Brain microvascular endothelial cell (primary cell): ENCODE results near the gene PAX2.

ENCODE experiments used
- DNase-seq: peaks from one replicate; pipeline ENCODE4 v3.0.0-alpha.2; 2020
- H3K27ac ChIP-seq: fragments of 250-450 bp; sonication (Bioruptor Pico); 2 replicates; pipeline ENCODE4 v1.5.1; 2020; ENCODE audit warnings: mild to moderate bottlenecking, moderate library complexity
- H3K27me3 ChIP-seq: fragments of 250-450 bp; sonication (Bioruptor Pico); replicated peaks from 2 replicates; pipeline ENCODE4 v1.5.1; 2020; ENCODE audit warnings: mild to moderate bottlenecking
- H3K36me3 ChIP-seq: fragments of 250-450 bp; sonication (Bioruptor Pico); replicated peaks from 2 replicates; pipeline ENCODE4 v1.5.1; 2020; ENCODE audit warnings: mild to moderate bottlenecking
- H3K4me3 ChIP-seq: 2 replicates; pipeline ENCODE4 v1.5.1; 2011; ENCODE audit warnings: low read depth, mild to moderate bottlenecking, control low read depth, low read length, moderate library complexity
- in situ Hi-C: cut with HindIII; loops from 2 replicates; pipeline ENCODE4 v1.10.0; 2017; ENCODE audit warnings: low sequenced_read_pairs, low pct_ligation_motif_present
- TF ChIP-seq, protein P1 (sequence below): IDR thresholded peaks from 2 replicates; pipeline ENCODE4 v1.5.1; 2011; ENCODE audit warnings: low read depth, mild to moderate bottlenecking, moderate library complexity, low read length, control low read depth, inconsistent platforms; ENCODE audit errors: missing control alignments

The PAX2 gene

DNA sequence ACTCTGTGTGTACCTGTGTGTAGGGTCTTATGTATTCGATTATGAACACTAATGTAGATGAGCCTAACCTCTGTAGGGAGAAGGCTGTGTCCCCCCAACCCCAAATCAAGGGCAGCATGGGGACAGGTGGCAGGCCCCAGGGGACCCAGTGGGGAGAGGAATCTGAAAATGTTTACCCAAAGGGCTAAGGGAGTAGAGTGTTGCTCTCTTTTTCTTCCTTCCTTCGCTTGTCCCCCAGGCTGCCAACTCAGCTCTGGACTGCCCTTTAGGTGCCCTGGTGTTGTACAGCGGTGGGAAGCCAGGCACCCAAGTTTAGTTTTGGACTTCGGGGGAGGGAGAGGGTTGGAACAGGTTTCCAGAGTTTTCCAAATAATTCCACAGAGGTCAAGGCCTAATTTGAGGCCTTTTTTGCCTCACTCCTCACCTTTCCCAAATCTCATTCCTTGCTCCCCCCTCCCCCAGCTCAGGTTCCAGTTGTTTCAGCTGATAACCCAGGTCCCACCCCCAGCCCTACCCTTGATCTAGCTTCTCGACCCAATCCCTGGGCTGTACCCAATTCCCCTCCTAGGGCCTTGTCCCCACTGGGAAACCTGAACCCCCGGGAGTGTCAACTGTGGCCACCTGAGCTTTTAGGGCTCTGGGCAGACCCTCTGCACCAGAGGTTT lies 9.1 kb upstream of the PAX2 start:
- no peak overlapping the region for H3K27ac ChIP-seq
- H3K27me3 ChIP-seq, result peaks cover 93% of the 10 kb centered on the region
- no peak overlapping the region for H3K4me3 ChIP-seq
- DNase-seq, result no peak
- in situ Hi-C loops, result no loop called here
- no peaks in the 10 kb centered on the region for H3K36me3 ChIP-seq
- TF ChIP-seq, protein P1, sequence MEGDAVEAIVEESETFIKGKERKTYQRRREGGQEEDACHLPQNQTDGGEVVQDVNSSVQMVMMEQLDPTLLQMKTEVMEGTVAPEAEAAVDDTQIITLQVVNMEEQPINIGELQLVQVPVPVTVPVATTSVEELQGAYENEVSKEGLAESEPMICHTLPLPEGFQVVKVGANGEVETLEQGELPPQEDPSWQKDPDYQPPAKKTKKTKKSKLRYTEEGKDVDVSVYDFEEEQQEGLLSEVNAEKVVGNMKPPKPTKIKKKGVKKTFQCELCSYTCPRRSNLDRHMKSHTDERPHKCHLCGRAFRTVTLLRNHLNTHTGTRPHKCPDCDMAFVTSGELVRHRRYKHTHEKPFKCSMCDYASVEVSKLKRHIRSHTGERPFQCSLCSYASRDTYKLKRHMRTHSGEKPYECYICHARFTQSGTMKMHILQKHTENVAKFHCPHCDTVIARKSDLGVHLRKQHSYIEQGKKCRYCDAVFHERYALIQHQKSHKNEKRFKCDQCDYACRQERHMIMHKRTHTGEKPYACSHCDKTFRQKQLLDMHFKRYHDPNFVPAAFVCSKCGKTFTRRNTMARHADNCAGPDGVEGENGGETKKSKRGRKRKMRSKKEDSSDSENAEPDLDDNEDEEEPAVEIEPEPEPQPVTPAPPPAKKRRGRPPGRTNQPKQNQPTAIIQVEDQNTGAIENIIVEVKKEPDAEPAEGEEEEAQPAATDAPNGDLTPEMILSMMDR, result no peak

DNA sequence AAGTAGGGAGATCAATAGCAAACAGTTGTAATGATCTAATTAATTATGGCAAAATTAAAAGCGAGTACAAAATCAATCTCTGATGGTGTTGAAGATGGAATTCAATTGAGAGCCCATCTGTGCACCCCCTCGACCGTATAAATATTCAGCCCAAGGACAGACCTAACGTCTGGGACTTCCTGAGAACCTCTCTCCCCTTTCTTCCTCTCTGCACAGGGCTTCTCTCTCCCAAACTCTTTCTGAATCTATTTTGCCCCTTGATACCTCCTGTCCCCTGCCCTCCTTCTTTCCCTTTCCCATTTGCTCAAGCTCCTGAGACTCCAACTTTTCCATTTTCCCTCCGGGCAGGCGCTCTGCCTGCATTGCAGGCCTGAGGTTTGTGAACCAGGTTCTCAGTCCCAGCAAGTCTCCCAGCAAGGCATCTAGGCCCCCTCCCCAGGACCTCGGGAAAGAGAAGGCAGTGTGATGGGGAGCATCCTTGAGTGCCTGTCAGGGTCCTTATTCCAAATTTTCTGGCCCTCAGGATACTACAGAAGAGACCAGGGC lies 8.5 kb upstream of the PAX2 start:
- no peak overlapping the region for H3K4me3 ChIP-seq

DNA sequence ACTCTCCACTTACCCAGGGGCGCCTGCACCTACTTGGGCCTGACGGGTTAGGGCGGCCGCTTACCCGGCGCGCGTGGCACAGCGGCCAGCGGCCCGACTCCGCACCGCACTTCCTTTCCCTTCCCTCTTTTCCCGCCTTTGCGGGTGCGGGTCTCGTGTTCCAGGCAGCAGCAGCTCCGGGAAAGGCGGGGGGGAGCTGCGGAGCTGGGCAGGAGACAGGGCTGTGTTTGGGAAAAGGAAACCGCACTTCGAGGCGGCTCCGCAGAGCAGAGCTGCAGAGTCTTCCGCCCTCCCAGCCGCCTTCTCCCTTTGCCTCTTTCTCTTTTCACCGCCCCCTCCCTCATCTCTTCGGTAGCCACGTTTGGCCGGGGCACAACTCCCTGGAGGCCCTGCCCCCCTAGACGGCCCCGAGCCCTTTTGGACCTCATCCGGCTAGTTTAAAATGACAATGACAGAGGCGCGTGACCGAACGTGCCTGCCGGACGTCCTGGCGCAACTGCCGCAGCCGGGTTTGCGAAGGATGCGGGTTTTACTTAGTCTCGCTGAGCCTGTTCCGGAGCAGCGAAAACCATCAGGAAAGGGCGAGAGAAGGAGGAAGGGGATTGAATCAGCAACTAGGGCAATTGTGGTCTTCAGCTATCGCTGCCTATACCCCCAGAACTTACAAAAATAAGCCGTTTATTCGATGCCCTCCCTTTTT lies 7.9 kb upstream of the PAX2 start:
- Histone ChIP-seq H3K27ac (no peak overlapping the region), H3K4me3 (no peak overlapping the region), H3K27me3 (peaks cover 93% of the 10 kb centered on the region), H3K36me3 (no peaks in the 10 kb centered on the region)
- in situ Hi-C loops, result no loop called here
- TF ChIP-seq, protein P1, result no peak
- DNase-seq, result no peak

More for the DNA sequence above, 8.5 kb upstream of the PAX2 start:
- in situ Hi-C loops, result no loop called here
- TF ChIP-seq, protein P1, result no peak
- Histone ChIP-seq H3K27ac (no peak overlapping the region), H3K27me3 (peaks cover 93% of the 10 kb centered on the region), H3K36me3 (no peaks in the 10 kb centered on the region)
- DNase-seq, result no peak

DNA sequence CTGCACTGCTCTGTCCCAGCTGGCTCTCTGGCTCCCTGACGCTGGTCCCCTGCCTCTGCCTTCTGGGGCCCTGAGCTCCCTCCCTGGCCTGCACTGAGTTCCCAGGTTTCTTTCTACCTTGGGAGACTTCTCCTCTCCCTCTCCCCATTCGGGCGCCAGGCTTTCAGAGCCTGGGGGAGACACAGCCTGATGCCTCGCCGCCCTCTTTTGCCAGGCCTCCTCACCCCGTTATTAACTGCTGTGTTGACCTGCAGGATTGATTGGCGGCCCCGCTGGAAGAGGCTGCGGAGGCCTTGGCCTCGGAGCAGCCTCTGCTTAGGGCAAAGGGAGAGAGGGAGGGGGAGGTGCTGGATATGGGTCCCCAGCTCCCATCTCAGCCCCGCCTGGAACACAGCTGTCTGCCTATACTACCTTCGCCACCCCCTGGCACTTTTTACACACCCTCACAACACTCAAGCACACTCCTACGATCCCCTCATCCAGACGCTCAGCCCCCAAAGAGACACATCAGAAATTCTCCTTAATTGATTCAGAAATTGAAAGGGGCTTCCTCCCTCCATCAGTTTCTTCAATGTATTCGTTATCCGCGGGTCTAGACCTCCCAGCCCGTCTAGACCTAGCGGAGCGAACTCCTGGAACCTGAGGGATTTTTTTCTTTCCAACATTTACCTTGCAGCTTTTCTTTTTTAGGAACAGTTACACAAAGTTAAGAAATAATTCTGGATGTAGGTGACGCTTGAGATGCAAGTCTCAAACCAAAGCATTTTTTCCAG lies 7.1 kb upstream of the PAX2 start:
- in situ Hi-C loops, result no loop called here
- H3K27me3 ChIP-seq, result peaks cover 95% of the 10 kb centered on the region
- H3K27ac ChIP-seq, result no peak overlapping the region
- TF ChIP-seq, protein P1, result no peak
- no peaks in the 10 kb centered on the region for H3K36me3 ChIP-seq
- no peak for DNase-seq
- H3K4me3 ChIP-seq, result no peak overlapping the region

DNA sequence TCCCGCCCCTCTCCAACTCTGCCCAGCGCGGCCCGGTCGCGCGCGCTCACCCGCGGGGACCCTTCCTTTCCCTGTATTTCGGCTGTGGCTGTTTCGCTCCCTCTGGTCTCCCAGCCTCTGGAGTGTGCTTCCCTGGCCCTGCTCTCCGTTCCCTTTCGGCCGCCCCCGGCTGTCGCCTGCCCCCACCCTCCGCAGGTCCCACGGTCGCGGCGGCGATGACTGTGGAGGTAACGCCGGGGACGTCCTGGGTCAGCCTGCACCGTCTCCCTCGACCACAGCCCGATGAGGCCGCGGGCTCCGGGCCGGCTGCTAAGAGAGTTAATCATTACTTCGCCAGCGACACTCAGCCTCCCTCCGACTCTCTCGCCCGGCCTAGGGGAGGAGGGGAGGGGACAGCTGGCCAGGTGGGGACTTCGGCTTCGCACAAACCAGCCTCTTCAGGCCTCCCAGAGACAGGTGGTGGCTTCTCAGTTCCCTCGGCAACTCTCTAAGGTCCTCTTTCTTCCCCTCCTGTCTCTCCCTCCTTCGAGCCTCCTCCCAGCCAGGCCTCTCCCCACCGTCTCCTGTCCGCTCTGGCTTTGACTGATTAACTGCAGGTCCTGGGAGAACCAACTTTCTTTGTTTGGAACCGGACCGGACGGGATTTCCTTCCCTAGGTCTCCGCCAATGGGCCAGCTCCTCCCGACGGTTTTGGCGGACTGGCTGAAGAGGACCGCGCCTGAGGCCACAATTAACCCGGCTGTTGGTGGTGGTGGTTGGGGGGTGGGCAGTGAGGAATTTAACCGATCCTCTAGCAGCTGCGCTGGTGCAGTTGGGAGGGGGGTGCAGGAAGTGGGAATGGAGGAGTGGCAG lies 5.6 kb upstream of the PAX2 start:
- H3K27me3 ChIP-seq, result peaks cover 97% of the 10 kb centered on the region
- TF ChIP-seq, protein P1, result no peak
- H3K4me3 ChIP-seq, result no peak overlapping the region
- in situ Hi-C loops, result no loop called here
- H3K27ac ChIP-seq, result no peak overlapping the region
- no peak for DNase-seq
- H3K36me3 ChIP-seq, result no peaks in the 10 kb centered on the region
